ENCODE results near the gene IRF7. TPM values are rescaled to one million over a fixed set of nuclear protein-coding genes. Genes with fewer than 3 reads are reported as not detected.

IRF7 gene
- total and polyA plus RNA-seq, 9 of the 15 experiments (the other 6 are each of a cell fraction or from before 2014, with no cell fraction given): 0.27 to 7.6 (median 1.8) TPM

GRCh38 chr11:603154-603553, 12.6 kb downstream of the IRF7 start:
- DNase-seq (ENCODE audit: extremely low read depth in 1 of 4, low spot score in 3 of 4) (no peak), ATAC-seq (no peak), FAIRE-seq (no peak)
- H3K9ac ChIP-seq (ENCODE audit: insufficient read depth in 1 of 2, low read depth in 2 of 2, low read length in 2 of 2): no peak overlapping the region
- ChIA-PET POLR2A (no interaction called here), CTCF (ENCODE audit: low intra/inter-chr PET ratio) (no interaction called here)
- H4K20me1 ChIP-seq (replicated peaks; ENCODE audit: control insufficient read depth, insufficient read depth, low read length): 0 out of 2 replicates have a peak, but pooled peaks cover 1% of the 10 kb centered on the region
- intact Hi-C loops (cut with micrococcal nuclease): no loop called here
- H3K4me1 ChIP-seq (replicated peaks in 1 of 2; ENCODE audit: control insufficient read depth in 2 of 2, insufficient read depth in 2 of 2, low read length in 2 of 2): peaks cover 0 to 13% of the 10 kb centered on the region in 2 experiments; a peak in 1 of 5 replicates
- no peak overlapping the region for H3K27ac ChIP-seq (ENCODE audit: extremely low read depth, low read depth, low read length)
- H2AFZ ChIP-seq (ENCODE audit: low read depth, low read length): no peak overlapping the region
- WGBS (ENCODE audit: insufficient coverage, low coverage, missing lambda C conversion rate): 94% methylated on average over 13 of the region's 13 CpGs
- no peak for TF ChIP-seq POLR2H (tag; IDR thresholded peaks at IDR 0.05; ENCODE audit: low read depth)
- no peak for TF ChIP-seq FOXP4 (CRISPR knock-in tag; IDR thresholded peaks at IDR 0.05; ENCODE audit: borderline replicate concordance)
- no peak for TF ChIP-seq CHD1 (IDR thresholded peaks at IDR 0.05; ENCODE audit: low read length)
- H3K9me3 ChIP-seq (replicated peaks; ENCODE audit: control insufficient read depth, insufficient read depth, low read depth, low read length): no peaks in the 10 kb centered on the region
- H3K79me2 ChIP-seq (ENCODE audit: control insufficient read depth, insufficient read depth, low read length): no peaks in the 10 kb centered on the region; the same call in 2 of the 3 replicates
- H3K9me1 ChIP-seq (ENCODE audit: control insufficient read depth, insufficient read depth, low read length): no peaks in the 10 kb centered on the region
- H3K36me3 ChIP-seq (ENCODE audit: control insufficient read depth, insufficient read depth, low read length): peaks cover 90% of the 10 kb centered on the region
- no peaks in the 10 kb centered on the region for H3K27me3 ChIP-seq (ENCODE audit: control insufficient read depth in 2 of 2, insufficient read depth in 2 of 2, low read length in 2 of 2)
- no TSS peak for BruUV-seq (replicated peaks)
- in situ Hi-C loops (cut with MboI): no loop called here
- no peak overlapping the region for H3K4me3 ChIP-seq
- H3K4me2 ChIP-seq (ENCODE audit: insufficient read depth, low read length): no peak overlapping the region
